Stimulated activated naive CD4-positive, alpha-beta T cell (primary cell): ENCODE results near the gene SHROOM2.

Experiments
- DNase-seq, 6 experiments: peaks; one replicate each; lab custom pipeline; 2025; lab: John Stamatoyannopoulos, UW

Gene SHROOM2

GRCh38 chrX:9897761-9898161 lies 111.5 kb downstream of the SHROOM2 start:
- no peak for DNase-seq

- DNase-seq: no peak
Measured at GRCh38 chrX:9899640-9900111, 113.4 kb downstream of the SHROOM2 start.

GRCh38 chrX:9902656-9903055 lies 116.4 kb downstream of the SHROOM2 start:
- DNase-seq: no peak

GRCh38 chrX:9903146-9903545 lies 116.9 kb downstream of the SHROOM2 start:
- DNase-seq: no peak

- DNase-seq: no peak
Measured at GRCh38 chrX:9905288-9905687, 119.1 kb downstream of the SHROOM2 start.

GRCh38 chrX:9905721-9906120 lies 119.5 kb downstream of the SHROOM2 start:
- DNase-seq: no peak

- DNase-seq: no peak
Measured at GRCh38 chrX:9906919-9907318, 120.7 kb downstream of the SHROOM2 start.

- DNase-seq: no peak
Measured at GRCh38 chrX:9907645-9908387, 121.6 kb downstream of the SHROOM2 start.

- no peak for DNase-seq
Measured at GRCh38 chrX:9909254-9909653, 123.0 kb downstream of the SHROOM2 start.

- no peak for DNase-seq
Measured at GRCh38 chrX:9911487-9911886, 125.3 kb downstream of the SHROOM2 start.

- no peak for DNase-seq
Measured at GRCh38 chrX:9912351-9913145, 126.3 kb downstream of the SHROOM2 start.

- no peak for DNase-seq
Measured at GRCh38 chrX:9913146-9913433, 126.9 kb downstream of the SHROOM2 start.

GRCh38 chrX:9917861-9918260 lies 131.6 kb downstream of the SHROOM2 start:
- no peak for DNase-seq

- no peak for DNase-seq
Measured at GRCh38 chrX:9919632-9920172, 133.5 kb downstream of the SHROOM2 start.

GRCh38 chrX:9921407-9921806 lies 135.2 kb downstream of the SHROOM2 start:
- DNase-seq: no peak

GRCh38 chrX:9923357-9923756 lies 137.1 kb downstream of the SHROOM2 start:
- DNase-seq: no peak

GRCh38 chrX:9926002-9926401 lies 139.8 kb downstream of the SHROOM2 start:
- no peak for DNase-seq

- no peak for DNase-seq
Measured at GRCh38 chrX:9927698-9928482, 141.7 kb downstream of the SHROOM2 start.

- DNase-seq: no peak
Measured at GRCh38 chrX:9935436-9935835, 149.2 kb downstream of the SHROOM2 start.

- no peak for DNase-seq
Measured at GRCh38 chrX:9937761-9938160, 151.5 kb downstream of the SHROOM2 start.

- no peak for DNase-seq
Measured at GRCh38 chrX:9938516-9938915, 152.3 kb downstream of the SHROOM2 start.

GRCh38 chrX:9940421-9940820 lies 154.2 kb downstream of the SHROOM2 start:
- no peak for DNase-seq
